Osteoblast (primary cell): ENCODE measurements around the gene CTBP2. TPM values are rescaled to one million over a fixed set of nuclear protein-coding genes. Genes with fewer than 3 reads are reported as not detected.

Source experiments
- DNase-seq: peaks from one replicate; pipeline ENCODE4 v3.0.0; 2011; ENCODE audit warnings: low spot score, mixed read lengths; ENCODE audit not compliant: insufficient read length; ENCODE audit errors: missing footprints
- H2AFZ ChIP-seq: 2 replicates; pipeline ENCODE4 v1.6.0; 2011; ENCODE audit warnings: mild to moderate bottlenecking, low read length
- H3K27ac ChIP-seq: 2 replicates; pipeline ENCODE4 v1.5.1; 2011; ENCODE audit warnings: mild to moderate bottlenecking, low read depth, low read length, moderate library complexity
- H3K27me3 ChIP-seq: 2 replicates; pipeline ENCODE4 v1.6.0; 2012; ENCODE audit warnings: mild to moderate bottlenecking, control low read depth, inconsistent platforms, low read length, moderate library complexity; ENCODE audit not compliant: insufficient read depth
- H3K36me3 ChIP-seq: 2 replicates; pipeline ENCODE4 v1.5.1; 2011; ENCODE audit warnings: mild to moderate bottlenecking, low read length, control low read depth, moderate library complexity; ENCODE audit not compliant: insufficient read depth
- H3K4me1 ChIP-seq: 2 replicates; pipeline ENCODE4 v1.5.1; 2011; ENCODE audit warnings: mild to moderate bottlenecking, low read length, control low read depth, moderate library complexity; ENCODE audit not compliant: insufficient read depth
- H3K4me2 ChIP-seq: 2 replicates; pipeline ENCODE4 v1.6.0; 2011; ENCODE audit warnings: mild to moderate bottlenecking, low read length; ENCODE audit not compliant: insufficient read depth
- H3K4me3 ChIP-seq: fragments of 200-600 bp; sonication (generic); 3 replicates; pipeline ENCODE4 v1.5.1; 2012; ENCODE audit warnings: mild to moderate bottlenecking, low read length, inconsistent platforms; ENCODE audit not compliant: insufficient read depth
- H3K79me2 ChIP-seq: 2 replicates; pipeline ENCODE4 v1.6.0; 2012; ENCODE audit warnings: mild to moderate bottlenecking, low read length, control low read depth, inconsistent platforms; ENCODE audit not compliant: insufficient read depth
- H3K9me3 ChIP-seq: 2 replicates; pipeline ENCODE4 v1.5.1; 2011; ENCODE audit warnings: low read depth, low read length, control low read depth
- H4K20me1 ChIP-seq: 2 replicates; pipeline ENCODE4 v1.6.0; 2012; ENCODE audit warnings: mild to moderate bottlenecking, low read length, control low read depth; ENCODE audit not compliant: insufficient read depth
- CTCF ChIP-seq: IDR thresholded peaks from 2 replicates; pipeline ENCODE4 v1.5.1; 2011; ENCODE audit warnings: mild to moderate bottlenecking, low read depth, low read length, moderate library complexity; ENCODE audit errors: extremely low read depth
- total RNA-seq: library from RNA; depleted of rRNA; stranded (reverse); fragments of >200 nt; gene quantifications from 2 replicates; pipeline ENCODE4 v1.2.3, GENCODE V29; 2012

The CTBP2 gene
- total RNA-seq, 1 donor = 65.9 TPM

- H3K4me1 ChIP-seq = peaks cover 18% of the 10 kb centered on the region
- no peak overlapping the region for H2AFZ ChIP-seq
- DNase-seq = no peak
- H3K27me3 ChIP-seq = no peaks in the 10 kb centered on the region
- H4K20me1 ChIP-seq = peaks cover 11% of the 10 kb centered on the region
- H3K79me2 ChIP-seq = peaks cover 61% of the 10 kb centered on the region
- no peak for TF ChIP-seq CTCF
- H3K4me3 ChIP-seq = no peak overlapping the region
- no peak overlapping the region for H3K4me2 ChIP-seq
- peaks cover 19% of the 10 kb centered on the region for H3K36me3 ChIP-seq
- H3K9me3 ChIP-seq = no peaks in the 10 kb centered on the region
- H3K27ac ChIP-seq = no peak overlapping the region
These were observed 186.2 kb downstream of the CTBP2 start for GRCh38 chr10:124974131-124974530.

GRCh38 chr10:124972637-124973036 is 187.7 kb downstream of the CTBP2 start:
- no peak overlapping the region for H3K27ac ChIP-seq
- TF ChIP-seq CTCF = no peak
- peaks cover 11% of the 10 kb centered on the region for H4K20me1 ChIP-seq
- H3K4me2 ChIP-seq = no peak overlapping the region
- peaks cover 62% of the 10 kb centered on the region for H3K79me2 ChIP-seq
- peaks cover 18% of the 10 kb centered on the region for H3K4me1 ChIP-seq
- no peak overlapping the region for H2AFZ ChIP-seq
- no peaks in the 10 kb centered on the region for H3K9me3 ChIP-seq
- no peak overlapping the region for H3K4me3 ChIP-seq
- peaks cover 19% of the 10 kb centered on the region for H3K36me3 ChIP-seq
- DNase-seq = no peak
- H3K27me3 ChIP-seq = no peaks in the 10 kb centered on the region

- Histone ChIP-seq H3K9me3 (no peaks in the 10 kb centered on the region), H4K20me1 (peaks cover 15% of the 10 kb centered on the region), H3K27ac (peak overlapping the region; percentile 31), H3K36me3 (peaks cover 31% of the 10 kb centered on the region), H3K4me2 (peak overlapping the region; percentile 5), H3K27me3 (no peaks in the 10 kb centered on the region), H2AFZ (no peak overlapping the region), H3K79me2 (peaks cover 64% of the 10 kb centered on the region), H3K4me1 (peaks cover 17% of the 10 kb centered on the region), H3K4me3 (no peak overlapping the region)
- no peak for DNase-seq
- TF ChIP-seq CTCF = no peak
These were observed 189.1 kb downstream of the CTBP2 start for GRCh38 chr10:124971276-124971675.

- peaks cover 95% of the 10 kb centered on the region for H3K79me2 ChIP-seq
- no peak for TF ChIP-seq CTCF
- peaks cover 10% of the 10 kb centered on the region for H3K4me1 ChIP-seq
- no peak overlapping the region for H3K4me3 ChIP-seq
- H3K4me2 ChIP-seq = no peak overlapping the region
- H3K36me3 ChIP-seq = peaks cover 20% of the 10 kb centered on the region
- H2AFZ ChIP-seq = no peak overlapping the region
- H3K27ac ChIP-seq = no peak overlapping the region
- H3K9me3 ChIP-seq = no peaks in the 10 kb centered on the region
- H3K27me3 ChIP-seq = no peaks in the 10 kb centered on the region
- DNase-seq = no peak
- H4K20me1 ChIP-seq = peaks cover 42% of the 10 kb centered on the region
These were observed 193.1 kb downstream of the CTBP2 start for GRCh38 chr10:124967255-124967654.
